GM18867 (cell line): ENCODE results near the gene SLC9A3.
"Not testable (repeated sequence)": the region's sequence is repeated elsewhere in the genome, so short reads cannot be mapped to it uniquely, and the experiment has no call there.

Source experiments
- ATAC-seq: cut with Tn5 transposase; IDR thresholded peaks from one replicate; pipeline ENCODE4 v1.9.1; 2021; ENCODE audit warnings: mild to moderate bottlenecking, moderate library complexity; ENCODE audit not compliant: unreplicated experiment

The SLC9A3 gene

DNA sequence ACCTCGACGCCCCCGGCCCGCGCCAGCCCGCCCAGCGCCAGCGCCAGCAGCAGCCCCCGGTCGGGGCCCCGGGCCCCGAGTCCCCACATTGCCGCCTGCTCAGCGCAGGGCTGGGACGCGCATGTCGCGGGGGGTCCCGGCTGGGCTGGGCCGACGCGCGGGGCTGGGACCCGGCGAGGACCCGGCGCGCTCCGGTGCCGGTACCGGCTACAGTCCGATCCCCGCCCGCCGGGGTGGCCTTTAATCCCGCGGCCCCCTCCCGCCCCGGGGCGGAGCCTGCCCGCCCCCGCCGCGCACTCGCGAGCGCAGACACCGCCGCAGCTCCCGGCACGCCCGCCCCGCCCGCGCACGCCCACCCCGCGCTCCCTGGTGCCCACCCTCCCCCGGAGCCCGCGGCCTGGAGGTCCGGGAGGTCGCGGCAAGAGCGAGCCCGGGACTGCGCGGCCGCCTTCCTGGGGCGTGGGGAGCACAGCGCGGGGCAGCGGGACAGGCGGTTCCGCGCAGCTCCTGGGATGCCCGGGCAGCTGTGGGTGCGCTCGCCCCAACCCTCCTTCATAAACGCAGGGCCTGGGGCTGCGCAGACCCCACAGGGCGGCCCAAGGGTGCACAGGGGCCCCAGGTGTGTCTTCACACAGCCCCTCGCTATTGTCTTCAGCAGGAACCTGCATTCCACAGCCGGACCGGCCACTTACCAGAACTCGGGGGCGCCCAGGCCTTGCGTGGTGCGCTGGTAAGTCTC lies at the start of gene SLC9A3:
SLC9A3 (minus strand) TSS at position 216 of the 739 bp plus-strand sequence.
- no peak for ATAC-seq

DNA sequence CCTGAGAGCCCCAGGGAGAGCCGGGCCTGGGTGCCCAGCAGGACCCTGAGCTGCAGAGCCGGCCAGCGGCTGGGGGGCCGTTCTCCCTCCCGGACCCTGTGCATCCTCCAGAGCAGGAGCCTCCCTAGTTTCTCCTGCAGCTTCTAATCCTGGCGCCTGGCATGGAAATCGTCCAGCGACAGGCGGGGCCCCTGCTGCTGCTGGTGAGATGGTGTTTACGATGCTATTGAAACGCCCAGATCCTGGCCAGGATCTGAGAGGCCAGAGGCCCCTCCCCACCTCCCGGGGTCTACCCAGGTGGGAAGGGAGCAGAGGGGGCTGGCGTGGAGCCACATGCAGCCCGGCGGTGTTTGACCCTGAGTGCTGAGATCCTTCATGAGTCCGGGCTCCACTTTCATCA lies 49.7 kb upstream of the SLC9A3 start:
- no peak for ATAC-seq

DNA sequence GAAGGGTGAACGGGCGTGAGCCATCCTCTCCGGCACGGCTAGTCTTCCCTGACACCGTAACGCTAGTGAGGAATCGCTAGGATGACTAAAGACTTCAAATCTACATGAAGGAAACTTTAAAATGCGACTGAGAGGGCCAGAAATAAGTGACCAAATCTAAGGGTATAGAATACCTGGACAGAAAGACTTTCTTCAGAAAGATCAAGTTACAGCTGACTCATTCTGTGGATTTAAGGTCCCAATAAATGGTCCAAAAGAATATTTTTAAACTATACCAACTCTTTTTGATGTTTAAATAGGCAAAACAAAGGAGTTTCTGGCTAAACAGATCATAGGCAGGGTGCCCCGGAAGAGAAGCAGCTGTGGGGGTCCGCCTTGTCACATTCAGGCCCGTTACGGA lies 49.0 kb upstream of the SLC9A3 start:
- ATAC-seq = no peak

DNA sequence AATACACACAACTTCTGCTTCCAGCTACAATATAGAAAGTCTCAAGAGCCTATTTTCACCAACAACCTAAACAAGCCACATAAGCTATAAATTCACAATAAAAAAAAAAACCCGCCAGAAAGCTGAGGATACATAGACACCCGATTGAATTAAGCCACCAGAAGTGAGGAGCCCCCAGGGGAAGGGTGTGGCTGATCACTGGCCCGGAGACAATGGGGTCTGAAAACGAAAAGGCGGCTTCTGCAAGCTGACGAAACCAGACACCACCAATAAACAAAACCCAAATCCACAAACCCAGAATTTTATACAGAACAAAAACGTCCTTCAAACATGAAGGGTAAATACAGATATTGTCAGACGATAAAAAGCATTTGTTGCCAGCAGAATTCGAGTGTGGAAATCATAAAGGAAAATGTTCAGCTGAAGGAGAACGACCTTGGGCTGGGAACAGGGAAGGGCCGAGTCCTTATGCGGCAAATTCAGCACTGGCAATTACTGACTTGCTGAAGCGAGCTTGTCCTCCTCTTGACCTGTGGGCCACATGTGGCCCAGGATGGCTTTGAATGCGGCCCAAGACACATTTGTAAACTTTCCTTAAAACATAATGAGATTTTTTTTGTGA lies 48.3 kb upstream of the SLC9A3 start:
- ATAC-seq = no peak

DNA sequence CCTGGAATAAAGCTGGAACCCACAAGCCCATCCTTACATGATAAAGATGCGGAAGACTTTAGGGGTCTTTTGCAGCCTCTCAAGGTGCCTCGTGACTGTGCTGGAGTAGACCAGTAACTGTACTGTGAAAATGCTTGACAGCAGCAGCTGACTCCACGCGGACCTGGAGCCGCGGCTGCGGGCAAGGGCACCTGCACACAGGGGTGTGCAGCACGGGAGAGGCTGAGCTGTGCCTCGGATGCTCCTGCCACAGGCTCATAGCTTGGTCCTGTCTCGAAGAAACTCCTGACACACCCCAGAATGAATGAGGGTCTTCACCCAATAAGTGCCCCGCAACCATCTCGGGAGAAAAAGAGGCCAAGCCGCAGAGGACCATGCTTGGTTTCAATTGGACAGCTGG lies 47.5 kb upstream of the SLC9A3 start:
- ATAC-seq = no peak

DNA sequence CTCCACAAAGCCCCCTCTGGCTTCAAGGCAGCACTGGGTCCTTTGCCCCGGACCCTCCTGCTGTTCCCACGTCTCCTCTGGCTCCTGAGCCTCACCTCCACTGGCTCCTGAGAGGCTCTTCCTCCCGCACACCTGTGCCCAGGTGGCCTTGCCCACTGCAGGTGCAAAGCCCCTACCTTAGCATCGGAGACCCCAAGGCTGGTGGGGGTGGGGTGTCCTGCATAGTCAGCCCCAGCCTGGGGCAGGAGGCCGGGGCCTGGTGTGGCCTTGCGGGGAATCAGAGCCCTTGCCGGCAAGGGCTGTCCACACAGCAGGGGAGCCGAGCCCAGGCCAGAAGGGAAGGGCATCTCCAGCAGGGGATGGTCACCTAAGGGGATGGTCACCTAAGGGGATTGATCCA lies 46.6 kb upstream of the SLC9A3 start:
- no peak for ATAC-seq

DNA sequence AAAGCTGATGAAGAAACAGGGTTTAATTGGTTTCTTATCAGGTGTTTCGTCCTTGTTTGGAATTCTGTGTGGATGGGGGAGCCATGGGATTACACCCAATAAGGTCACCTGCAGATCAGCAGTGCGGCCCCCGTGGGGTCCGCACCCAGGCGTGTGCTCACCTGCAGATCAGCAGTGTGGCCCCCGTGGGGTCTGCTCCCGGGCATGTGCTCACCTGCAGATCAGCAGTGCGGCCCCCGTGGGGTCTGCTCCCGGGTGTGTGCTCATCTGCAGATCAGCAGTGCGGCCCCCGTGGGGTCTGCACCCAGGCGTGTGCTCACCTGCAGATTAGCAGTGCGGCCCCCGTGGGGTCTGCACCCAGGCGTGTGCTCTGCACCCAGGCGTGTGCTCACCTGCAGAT lies 46.2 kb upstream of the SLC9A3 start:
- ATAC-seq = no peak

DNA sequence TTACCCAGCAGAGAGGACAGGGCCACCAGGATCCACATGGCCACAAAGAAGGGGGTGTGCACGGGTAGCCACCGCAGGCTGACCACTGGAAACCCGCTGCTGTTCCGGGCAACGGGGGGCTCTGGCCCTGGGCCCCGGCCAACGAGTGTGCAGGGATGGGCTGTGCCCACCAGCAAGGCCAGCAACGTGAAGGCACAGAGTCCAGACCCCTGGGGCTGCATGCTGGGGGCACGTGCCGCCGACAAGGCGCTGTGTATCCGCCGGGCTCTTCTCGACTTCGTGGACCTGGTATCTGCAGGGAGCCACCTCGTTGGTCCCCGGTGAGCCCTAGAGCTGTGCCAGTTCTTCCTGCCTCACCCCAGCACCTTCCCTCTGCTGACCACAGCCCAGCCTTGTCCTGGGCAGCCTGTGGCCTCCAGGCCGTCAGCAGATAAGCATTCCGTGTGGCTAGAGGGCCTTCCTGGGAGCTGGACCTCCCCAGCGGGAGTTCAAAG lies 45.7 kb upstream of the SLC9A3 start:
- ATAC-seq = no peak

DNA sequence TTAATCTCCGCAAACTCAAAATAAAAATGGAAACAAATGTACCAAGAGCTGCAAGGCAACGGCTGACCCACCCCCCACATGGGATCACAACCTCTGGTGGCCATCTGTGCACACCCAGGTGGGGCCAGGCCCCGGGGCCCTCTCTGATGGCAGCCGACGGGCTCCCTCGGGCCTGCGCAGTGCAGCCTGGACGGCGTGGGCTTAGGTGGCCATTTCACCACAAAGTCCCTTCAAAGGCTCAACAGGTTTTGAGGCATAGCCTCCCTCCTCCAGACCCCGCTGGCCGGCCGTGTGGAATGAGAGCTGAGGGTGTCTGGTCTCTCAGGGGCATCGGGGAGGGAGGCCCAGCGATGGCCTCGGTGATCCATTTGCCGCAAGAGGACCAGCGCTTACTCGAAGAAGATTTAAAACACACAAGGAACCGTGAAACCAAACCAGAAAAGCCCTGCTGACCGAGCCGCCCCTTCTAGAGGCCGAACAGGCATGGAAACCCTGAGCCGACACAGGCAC lies 45.2 kb upstream of the SLC9A3 start:
- no peak for ATAC-seq

DNA sequence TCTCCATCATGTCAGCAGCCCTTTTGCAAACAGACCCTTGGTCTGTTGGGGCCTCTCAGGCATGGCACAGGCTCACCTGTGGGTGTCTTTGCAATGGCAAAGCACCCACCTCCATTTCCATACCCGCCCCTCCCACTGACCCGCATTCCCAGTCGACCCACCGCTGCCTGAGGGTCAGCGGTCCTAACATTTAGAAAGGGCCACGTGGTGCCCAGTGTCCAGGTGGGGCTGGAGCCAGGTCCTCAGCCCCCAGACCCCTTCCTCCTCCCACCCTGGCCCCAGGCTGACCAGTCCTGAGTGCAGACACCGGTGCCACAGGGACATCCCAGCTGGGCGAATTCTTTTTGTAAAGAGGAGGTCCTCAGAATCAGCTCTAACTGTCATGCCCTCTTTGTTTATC lies 44.6 kb upstream of the SLC9A3 start:
- ATAC-seq = no peak

DNA sequence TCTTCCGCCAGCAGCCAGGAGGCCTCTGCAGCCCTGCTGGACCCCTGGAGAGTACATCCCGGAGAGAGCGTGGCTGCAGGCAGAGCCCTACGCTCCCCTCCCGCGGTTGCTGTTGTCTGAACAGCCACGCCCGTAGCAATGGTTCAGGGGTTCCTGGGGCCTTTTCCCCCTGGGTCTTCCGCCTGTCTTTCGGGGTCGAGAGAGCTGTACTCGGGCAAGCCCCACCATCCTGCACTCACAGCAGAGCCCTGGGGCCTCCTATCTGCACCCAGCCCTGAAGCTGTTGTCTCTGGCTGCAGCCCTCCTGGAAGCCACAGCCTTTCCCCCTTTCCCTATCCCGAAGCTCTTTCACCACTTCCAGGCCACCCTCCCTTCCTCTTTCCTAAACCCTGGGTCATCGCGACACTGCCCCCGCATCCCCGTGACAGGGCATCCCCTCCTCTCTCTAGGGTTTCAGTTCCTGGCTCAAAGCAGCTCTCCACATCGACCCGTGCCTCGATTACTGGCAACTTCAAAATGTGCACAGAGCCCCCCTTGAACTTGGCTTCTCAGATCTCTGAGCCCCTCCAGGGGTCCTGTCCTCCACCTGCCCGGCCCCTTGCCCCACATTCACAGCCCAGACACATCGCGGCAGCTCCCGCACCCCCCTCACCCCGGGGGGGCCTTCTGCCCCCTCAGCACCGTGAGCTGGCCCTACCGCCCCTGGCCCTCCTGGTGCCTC lies 44.0 kb upstream of the SLC9A3 start:
- no peak for ATAC-seq

DNA sequence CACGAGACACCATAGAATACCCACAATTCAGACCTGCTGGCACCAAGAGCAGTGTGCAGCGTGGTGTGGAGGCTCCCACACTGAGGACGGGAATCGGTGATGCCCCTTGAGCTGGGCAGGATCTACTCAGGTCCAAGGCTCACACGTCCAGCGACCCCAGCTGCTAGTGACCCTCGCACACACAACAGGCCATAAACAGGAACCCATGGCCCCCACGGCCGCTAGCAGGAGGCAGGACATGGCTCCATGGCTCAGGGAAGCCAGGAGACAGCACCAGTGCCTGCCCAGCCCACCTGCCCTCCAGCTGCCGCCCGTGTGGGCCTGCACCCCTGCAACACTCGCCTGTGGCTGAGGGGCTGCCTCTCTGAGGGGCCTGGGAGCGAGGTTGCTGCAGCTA lies 43.4 kb upstream of the SLC9A3 start:
- no peak for ATAC-seq

DNA sequence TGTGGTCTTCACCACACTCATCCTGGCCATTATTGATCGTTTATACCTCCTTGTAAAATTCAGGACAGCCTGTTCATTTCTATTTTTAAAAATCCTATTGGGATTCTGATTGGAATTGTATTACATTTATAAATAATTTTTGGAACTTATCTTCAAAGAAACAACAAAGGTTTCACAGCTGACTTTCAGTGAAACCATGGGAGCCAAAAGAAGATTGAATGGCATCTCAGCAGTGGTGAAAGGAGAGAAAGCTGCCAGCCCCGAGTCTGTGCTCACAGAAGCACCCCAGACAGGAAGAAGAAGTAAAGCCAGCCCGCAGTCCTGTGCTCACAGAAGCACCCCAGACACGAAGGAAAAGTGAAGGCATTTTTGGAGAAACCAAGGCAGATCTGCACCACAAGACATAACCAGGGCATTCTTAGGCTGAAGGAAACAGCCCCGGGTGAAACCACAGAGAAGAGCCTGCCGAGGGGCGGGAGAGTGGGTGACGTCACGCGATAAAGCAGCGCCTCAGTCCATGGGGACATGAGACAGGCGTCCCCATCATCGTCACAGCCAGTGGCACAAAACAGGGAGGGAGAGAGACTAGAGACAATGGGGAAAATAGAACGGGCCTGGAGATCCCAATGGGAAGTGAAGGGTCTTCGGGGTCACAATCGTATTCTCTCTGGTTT lies 42.5 kb upstream of the SLC9A3 start:
- no peak for ATAC-seq

DNA sequence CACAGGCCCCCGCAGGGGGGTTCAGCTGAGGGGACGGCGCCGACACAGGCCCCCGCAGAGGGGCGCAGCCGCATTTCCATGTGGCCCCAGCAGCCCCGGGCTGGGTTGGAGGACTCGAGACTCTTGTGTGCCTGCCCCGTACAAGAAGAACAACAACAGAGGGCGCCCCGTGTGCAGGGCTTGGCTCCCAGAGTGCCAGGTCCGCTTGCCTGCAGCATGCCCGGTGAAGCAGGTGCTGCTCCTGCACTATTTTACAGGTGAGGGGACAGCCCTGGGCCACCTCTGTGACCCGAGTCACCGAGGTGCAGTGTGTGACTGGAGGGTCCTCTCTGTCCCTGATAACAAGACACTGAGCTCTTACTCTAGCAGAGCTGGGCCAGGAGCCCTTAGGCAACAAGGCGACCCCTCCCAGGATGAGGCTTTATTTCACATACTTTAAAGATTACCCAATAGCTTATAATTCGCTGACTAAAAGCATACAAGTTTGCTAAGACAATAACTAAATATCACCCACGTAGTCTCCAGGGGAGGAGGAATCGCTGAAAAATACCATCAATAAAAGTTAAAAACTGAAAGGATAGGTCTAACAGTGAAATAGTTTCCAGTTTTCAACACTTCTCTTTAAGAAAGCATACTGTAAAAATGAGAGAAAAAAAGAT lies 41.7 kb upstream of the SLC9A3 start:
- ATAC-seq = no peak

DNA sequence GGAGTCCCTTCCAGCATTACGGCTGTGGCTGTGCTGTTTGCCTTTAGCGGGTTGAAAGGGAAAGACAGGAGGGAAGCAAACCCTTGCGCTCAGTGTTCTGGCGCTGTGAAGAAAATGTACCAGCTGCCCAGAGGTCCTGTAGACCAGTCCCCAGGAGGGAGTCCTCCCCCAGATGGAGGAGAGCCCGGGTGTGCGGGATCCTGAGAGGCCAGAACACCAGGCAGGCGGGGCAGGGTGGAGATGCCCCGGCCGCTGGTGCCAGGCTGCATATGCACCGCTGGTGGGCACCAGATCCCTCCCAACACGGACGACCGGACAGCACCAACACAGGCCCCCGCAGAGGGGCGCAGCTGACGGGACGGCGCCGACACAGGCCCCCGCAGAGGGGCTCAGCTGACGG lies 37.2 kb upstream of the SLC9A3 start:
- ATAC-seq = no peak

DNA sequence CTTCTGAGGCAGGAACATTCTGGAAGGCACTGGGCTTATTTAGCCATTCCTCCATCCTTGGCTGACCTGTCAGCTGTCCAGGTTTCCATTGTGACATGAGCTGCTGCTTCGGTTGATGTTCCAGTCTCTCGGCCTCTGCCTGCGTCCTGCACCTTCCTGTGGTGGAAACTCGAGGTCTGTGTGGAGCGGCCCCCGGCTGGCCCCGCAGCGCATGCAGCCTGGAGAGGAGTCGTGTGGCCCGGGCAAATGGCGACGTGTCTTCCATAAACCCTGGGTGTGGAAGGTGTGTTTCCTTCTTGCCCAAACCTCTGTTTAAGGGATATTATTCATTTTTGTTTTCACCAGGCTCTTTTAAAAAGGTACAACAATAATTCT lies 36.5 kb upstream of the SLC9A3 start:
- ATAC-seq = no peak

DNA sequence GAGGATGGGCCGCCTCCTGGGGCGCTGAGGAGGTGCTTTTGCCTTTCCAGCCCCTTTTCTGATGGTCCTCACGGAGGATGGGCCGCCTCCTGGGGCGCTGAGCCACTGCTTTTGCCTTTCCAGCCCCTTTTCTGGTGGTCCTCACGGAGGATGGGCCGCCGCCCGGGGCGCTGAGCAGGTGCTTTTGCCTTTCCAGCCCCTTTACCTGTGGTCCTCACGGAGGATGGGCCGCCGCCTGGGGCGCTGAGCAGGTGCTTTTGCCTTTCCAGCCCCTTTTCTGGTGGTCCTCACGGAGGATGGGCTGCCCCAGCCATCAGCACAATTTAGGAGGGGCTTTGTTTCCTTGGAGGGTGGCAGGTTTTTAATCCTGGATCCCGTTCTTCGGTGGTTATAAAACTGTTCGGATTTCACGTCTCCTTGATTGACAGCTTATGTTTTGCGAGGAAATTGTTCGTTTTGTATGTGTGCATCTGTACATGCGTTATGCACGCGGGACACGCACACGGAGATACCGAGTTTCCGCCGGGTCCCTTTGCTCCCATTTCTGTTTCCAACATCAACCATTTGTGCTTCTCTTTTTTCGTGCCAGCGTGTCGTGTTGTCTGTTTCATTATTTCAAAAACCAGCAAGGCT lies 34.7 kb upstream of the SLC9A3 start:
- ATAC-seq = no peak

DNA sequence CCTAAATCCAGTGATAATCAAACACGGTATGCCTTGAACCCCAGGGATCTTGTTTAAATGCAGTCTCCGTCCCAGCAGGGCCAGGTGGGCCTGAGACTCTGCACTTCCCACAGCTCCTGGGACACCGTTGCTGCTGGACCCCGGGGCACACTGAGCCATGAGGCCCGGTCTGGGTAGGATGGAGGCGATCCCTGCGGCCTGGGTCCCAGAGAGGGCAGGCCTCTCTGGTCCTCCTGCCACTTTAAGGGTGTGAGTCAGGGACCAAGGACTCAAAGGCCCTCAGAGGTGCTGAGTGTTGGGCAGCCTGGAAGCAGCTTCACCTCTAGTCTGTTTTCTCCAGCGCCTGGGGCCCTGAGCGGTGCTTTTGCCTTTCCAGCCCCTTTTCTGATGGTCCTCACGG lies 34.1 kb upstream of the SLC9A3 start:
- ATAC-seq = no peak

DNA sequence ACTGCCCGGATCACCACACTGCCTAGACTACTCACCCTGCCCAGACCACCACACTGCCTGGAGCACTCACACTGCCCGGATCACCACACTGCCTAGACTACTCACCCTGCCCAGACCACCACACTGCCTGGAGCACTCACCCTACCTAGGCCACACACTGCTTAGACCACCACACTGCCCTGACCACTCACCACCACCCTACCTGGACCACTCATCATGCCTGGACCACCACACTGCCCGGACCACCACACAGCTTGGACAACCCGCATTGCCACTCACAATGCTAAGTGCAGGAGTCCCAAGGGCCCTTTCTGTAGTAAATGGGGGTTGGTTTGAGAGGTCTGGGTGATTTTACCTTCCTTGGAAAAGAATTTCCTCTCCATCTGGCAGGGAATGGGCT lies 33.7 kb upstream of the SLC9A3 start:
- not testable (repeated sequence) for ATAC-seq

DNA sequence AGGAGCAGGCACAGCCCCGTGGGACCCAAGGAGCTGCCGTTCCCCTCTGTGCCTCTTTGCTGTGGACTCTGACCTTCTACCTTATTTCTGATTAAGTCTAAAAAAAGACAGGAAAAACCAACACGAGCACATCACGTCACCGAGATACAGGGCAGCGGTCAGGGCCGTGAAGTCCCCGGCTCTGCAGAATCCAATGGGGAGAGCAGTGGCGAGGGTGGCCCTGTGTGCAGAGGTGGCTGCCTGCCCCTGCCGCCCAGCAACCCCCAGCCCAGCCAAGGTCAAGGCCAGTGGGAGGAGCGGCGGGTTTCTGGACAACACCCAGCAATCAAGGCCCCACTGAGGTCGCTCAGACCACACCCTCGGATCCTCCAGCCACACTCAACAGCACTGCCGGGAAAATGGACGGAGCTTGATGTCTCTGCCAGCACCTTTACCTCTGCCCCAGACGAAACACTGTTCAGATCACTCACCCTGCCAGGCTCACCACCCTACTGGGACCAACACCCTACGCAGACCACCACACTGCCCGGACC lies 32.7 kb upstream of the SLC9A3 start:
- ATAC-seq = no peak
